DMS114 treated with DMSO at 0.1 percent for 48 hours (cell line): ENCODE data around the gene PHACTR3.

Experiments used
- DNase-seq: peaks from one replicate; lab custom pipeline; 2025; ENCODE audit not compliant: unreplicated experiment; lab: John Stamatoyannopoulos, UW

The PHACTR3 gene

GRCh38 chr20:59688999-59689398, 84.7 kb downstream of the PHACTR3 start:
- no peak for DNase-seq

- DNase-seq: no peak
These were observed 85.8 kb downstream of the PHACTR3 start for GRCh38 chr20:59690101-59690500.

GRCh38 chr20:59690976-59691375, 86.6 kb downstream of the PHACTR3 start:
- DNase-seq: no peak

- no peak for DNase-seq
These were observed 87.8 kb downstream of the PHACTR3 start for GRCh38 chr20:59692139-59692538.

GRCh38 chr20:59693587-59693986, 89.2 kb downstream of the PHACTR3 start:
- DNase-seq: no peak

GRCh38 chr20:59696476-59696875, 92.1 kb downstream of the PHACTR3 start:
- DNase-seq: no peak

- no peak for DNase-seq
These were observed 92.7 kb downstream of the PHACTR3 start for GRCh38 chr20:59697068-59697467.

- DNase-seq: no peak
These were observed 94.3 kb downstream of the PHACTR3 start for GRCh38 chr20:59698598-59698997.

GRCh38 chr20:59701236-59701635, 96.9 kb downstream of the PHACTR3 start:
- DNase-seq: no peak

- no peak for DNase-seq
These were observed 98.7 kb downstream of the PHACTR3 start for GRCh38 chr20:59703046-59703445.

GRCh38 chr20:59705651-59706399, 101.5 kb downstream of the PHACTR3 start:
- DNase-seq: no peak

- DNase-seq: no peak
These were observed 102.0 kb downstream of the PHACTR3 start for GRCh38 chr20:59706400-59706693.

GRCh38 chr20:59708326-59708725, 104.0 kb downstream of the PHACTR3 start:
- DNase-seq: no peak

GRCh38 chr20:59709636-59710035, 105.3 kb downstream of the PHACTR3 start:
- DNase-seq: no peak

- DNase-seq: no peak
These were observed 113.7 kb downstream of the PHACTR3 start for GRCh38 chr20:59718071-59718470.

GRCh38 chr20:59718751-59719150, 114.4 kb downstream of the PHACTR3 start:
- DNase-seq: no peak

GRCh38 chr20:59720013-59720412, 115.7 kb downstream of the PHACTR3 start:
- DNase-seq: no peak

- DNase-seq: no peak
These were observed 117.0 kb downstream of the PHACTR3 start for GRCh38 chr20:59721386-59721785.

GRCh38 chr20:59723108-59723500, 118.8 kb downstream of the PHACTR3 start:
- DNase-seq: no peak

GRCh38 chr20:59723607-59724456, 119.5 kb downstream of the PHACTR3 start:
- no peak for DNase-seq

- no peak for DNase-seq
These were observed 120.4 kb downstream of the PHACTR3 start for GRCh38 chr20:59724457-59725366.
